GM18519 (cell line): ENCODE results near the gene CSF2.

ENCODE experiments used
- ATAC-seq: cut with Tn5 transposase; IDR thresholded peaks from one replicate; pipeline ENCODE4 v1.9.1; 2021; ENCODE audit warnings: mild to moderate bottlenecking, moderate library complexity; ENCODE audit not compliant: unreplicated experiment, low FRiP score

The CSF2 gene

DNA sequence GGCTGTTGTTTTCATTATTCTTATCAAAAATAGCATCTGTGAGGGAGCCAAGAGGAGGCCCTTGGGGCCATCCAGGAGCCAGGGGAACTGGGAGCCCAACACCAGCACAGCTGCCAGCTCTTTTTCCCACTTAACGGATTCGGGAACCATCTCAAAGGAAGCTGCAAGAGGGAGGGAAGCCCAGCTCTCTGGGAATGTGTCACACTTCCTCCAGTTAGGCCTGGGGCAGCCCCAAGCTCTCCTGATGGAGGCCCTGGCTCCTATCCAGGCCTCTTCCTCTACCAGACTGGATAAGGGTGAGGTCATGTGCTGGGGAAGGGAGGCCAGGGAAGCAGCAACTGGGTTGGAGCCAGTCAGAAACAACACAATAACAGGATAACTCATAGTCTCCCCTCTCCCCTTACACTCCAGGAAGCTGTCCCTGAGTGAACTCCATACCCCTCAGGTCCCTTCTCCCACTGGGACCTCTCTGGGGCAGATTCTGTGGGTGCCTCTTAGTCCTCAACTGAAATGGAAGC, 12.7 kb downstream of the CSF2 start:
- ATAC-seq, result no peak

DNA sequence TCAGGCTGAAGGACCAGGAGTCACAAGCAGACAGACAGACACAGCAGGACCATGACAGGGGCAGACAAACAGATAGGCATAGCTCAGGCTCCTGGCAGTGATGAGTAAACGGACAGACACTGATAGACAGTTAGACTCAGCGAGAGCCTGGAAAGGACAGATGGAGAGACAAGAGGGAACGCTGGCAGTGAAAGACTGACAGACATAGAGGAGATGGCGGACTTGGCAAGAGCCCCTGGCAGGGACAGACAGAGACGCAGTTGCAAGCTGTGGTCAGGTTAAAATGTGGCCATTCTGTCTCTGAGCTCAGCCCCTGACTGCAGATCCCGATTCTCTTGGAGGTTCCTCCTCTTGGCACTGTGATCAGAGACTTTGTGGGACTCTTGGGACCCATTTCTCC, 13.6 kb downstream of the CSF2 start:
- ATAC-seq, result no peak

DNA sequence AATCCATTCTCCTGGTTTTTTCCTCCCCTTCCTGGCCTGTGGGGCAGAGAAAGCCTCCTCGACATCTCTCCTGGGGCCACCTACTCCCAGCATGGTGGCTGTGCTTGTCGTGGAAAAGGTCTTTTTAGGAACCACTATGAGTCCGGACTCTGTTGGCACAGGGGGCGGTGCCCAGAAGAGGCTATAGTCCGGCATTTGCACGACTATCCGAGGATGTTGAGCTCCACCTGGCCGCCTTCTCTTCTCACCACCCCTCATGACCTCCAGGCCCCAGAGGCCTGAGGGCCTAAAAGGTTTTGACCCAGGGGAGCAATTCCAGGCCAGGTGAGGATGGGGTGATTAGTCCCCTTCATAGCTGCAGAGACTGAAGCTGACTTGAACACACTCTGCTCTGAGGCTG, 14.1 kb downstream of the CSF2 start:
- ATAC-seq, result no peak

DNA sequence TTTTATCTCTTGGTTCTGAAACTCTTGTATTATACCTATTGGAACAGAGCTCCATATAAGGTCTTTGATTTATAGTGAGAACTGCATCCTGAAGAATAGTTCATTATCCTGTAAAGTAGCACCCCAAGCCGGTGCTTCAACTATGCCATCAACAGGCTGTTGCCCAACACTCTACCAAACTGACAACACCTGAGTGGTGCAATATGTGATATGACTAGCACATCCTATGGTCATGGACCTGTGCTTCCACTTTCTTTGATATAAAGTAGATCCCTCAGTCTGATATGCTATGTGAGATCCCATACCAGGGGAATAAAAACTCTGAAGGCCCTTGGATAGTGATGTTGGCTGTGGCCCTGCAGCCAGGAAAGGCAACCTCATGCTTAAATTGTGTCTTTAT, 15.8 kb downstream of the CSF2 start:
- no peak for ATAC-seq

DNA sequence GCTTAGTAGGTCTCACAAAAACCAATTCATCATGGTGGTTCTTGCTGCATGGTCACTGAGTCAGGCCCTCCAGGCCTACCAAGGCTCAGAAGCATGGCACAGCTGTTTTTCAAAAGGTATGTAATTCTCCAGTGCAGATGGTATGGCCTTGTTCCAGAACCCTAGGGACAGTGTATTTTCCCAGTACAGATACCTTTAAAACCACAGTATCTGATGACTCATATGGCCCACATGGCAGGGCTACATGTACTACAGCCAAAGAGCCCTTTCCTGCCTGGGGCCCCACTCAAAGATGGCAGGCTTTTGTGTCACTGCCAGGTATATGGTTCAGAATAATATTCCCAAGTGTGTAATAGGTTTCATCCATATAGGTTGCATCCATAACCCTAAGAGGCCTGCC, 16.5 kb downstream of the CSF2 start:
- no peak for ATAC-seq

DNA sequence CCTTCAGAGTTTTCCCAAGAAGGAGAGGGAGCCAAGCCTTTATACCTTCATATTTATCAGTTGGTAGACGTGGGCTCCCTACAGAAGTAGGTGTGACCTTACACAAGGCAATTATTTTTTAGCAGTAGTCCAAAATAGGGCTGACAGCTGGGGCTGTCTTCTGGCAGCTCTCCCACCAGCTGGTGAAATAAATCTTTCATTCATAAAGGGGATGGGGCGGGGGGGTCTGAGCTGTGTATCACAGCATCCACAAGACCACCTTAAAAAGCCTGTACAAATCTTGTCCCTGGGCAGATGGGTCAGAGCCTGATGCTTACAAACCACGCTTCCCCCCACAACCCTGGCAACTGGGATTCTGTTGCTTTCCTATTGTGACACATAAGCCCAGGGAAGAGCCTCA, 19.7 kb downstream of the CSF2 start:
- no peak for ATAC-seq

DNA sequence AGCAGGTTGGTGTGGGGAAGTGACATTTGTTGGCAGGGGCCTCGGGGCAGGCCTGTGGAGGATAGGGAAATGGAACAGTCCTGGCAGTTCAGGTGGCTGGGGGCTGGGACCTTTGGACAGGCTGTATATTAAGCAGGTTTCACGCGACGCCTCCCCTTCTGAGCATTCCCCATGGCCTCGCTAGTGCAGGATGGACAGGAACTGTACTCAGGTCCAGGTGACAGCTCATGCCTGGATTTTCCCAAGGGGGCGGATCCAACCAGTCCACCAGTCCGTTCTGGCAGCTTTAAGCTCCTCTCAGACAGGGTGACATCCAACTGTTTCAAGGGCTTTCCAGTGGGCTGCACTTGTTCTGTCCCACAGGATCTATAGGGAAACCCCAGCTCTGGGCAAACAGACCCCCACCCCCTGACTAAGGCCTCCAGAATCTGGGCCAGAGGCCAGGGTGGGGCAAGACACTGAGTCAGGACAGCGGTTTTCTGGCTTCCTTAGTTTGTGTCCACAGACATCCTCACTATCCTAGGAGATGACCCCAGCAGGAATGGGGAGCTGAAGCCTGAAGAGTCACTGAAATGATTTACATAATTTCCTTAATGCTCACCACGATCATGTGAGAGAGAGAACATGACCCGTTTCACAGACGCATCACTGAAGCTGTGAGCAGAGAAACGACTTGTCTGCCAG, 20.9 kb downstream of the CSF2 start:
- ATAC-seq, result no peak

DNA sequence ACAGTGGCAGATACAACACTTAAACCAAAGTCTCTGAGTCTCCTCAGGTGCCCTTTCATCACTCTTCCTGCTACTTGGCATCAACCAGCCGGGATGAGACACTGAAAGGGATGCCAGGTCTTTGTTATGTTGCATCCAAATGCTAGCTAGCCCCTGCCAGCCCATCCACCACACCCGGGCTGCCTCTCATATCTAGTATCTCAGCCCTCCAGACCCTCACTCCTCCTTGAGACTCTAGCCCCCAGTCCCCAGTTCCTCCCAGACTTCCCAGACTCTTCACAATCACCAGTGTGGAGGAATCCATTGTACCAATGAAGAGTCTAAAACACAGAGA, 21.5 kb downstream of the CSF2 start:
- no peak for ATAC-seq

DNA sequence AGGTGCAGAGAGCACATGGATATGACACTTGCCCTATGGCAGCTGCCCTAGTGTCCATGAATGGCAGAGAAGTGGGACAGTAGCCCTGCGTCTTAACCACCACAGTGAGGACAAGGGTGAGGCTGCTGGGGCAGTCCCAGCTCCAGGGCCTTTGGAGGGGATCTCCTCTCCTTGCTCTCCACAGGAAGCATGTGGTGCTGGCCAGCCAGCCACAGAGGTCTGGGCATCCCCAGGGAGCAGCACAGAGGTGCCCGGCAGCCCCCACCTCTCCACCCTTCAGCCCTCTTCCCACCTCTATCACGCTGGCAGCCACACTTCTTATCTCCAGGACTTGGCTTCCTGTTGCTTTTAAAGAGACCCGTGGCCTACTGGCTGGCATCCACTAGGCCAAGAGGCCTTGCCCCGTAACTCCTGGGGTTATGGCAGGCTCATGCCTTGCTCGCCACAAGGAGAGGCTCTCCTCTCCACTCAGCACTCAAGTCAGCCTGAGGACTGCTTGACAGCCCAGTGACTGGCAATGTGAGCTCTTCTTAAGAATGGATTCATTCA, 21.9 kb downstream of the CSF2 start:
- no peak for ATAC-seq

DNA sequence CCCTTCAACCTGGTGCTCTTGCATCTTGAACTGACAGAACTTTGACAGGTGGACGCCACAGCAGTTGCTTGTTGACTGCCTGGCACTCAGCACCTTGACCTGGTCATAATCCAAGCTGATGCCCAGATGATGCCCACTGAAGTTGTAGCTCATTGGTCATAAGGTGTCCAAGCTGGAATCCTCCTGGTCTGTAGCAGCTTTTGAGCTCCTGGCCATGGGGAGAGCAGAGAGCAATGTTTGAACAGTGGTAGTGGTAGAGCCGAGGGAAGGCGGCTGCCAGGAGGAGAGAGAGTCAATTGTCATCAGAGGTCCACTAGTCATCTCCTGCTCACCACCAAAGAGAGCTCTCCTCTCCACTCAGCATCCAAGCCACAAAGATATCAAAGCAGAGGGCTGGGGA, 23.3 kb downstream of the CSF2 start:
- no peak for ATAC-seq

DNA sequence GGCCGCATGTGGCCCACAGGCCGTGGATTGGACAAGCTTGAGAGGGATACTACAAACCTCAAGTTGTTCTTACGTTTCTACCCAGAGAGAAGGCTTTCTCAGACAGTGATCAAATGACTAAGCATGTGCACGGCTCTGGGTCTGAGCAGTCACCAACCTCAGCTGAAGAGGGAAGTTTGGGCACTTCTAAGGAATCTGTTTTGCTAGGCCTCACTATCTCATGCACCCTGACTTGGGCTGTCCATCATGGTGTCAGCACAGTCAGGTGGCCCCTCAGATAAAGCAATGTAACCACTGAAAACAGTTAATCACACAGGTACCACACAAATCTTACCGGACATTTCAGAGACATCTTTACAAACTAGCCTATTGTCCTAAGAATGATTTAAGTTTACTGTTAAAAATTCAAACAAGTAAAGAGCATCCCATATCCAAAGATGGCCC, 24.6 kb downstream of the CSF2 start:
- ATAC-seq, result no peak

DNA sequence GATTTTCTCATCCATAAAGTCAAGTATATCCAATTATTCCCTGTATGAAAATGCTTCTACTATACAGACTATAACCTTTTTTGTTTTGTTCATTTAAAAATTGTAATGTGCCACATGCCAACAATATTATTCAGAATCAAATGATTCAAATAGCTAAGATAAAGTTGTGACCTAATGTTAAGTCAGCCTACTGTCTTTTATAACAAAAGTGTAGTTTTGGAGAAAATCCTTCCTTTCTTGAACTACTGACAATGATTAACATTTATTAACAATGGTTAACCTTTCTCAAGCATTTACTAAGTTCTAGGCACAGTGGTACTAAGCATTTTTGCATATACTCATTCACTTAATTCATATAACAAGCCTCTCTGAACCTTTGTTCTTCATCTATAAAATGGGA, 25.0 kb downstream of the CSF2 start:
- ATAC-seq, result no peak

DNA sequence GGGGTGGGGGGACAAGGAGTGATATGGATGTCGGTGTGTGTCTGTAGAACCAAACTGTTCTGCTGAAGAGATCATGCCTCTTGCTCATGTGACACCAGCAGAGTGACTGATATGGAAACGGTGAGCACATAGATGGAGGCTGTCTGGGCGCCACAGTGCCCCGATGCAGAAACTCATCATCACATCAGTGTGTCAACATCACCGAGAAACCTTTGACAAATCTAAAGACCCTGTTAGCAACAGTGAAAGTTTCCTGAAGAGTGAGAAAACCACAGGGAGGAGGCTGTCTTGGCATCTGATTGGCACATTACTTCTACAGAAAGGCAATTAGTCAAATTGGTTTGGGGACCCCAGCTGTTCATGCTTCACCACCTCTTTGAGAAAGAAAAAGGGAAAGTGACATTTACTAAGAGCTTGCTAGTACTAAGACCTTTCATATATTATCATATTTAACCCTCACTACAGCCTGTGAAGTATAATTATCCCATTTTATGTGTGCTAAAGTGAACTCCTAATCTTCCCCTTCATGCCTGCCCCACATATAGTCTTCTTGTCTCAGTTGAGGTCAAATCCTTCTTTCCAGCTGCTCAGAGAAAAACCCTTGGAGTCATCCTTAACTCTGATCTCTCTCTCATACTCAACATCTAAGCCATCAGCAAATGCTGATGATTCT, 25.6 kb downstream of the CSF2 start:
- ATAC-seq, result peak; percentile 41

DNA sequence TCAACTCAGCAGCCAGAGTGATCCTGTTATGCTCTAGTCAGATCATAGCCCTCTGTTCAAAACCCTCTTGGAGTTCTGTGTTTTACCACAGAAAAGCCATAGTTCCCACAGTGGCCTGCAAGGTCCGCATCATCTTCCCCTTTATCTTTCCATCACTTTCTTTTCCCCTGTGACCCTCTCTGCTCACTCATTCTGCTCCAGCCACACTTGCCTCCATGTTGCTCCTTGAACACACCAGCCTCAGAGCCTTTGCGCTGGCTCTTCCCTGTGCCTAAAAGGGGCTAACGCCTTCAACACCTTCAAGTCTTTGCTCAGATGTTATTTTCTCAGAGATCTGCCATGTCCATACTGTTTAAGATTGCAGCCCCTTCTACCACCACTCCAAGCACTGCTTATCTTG, 26.3 kb downstream of the CSF2 start:
- ATAC-seq, result no peak

DNA sequence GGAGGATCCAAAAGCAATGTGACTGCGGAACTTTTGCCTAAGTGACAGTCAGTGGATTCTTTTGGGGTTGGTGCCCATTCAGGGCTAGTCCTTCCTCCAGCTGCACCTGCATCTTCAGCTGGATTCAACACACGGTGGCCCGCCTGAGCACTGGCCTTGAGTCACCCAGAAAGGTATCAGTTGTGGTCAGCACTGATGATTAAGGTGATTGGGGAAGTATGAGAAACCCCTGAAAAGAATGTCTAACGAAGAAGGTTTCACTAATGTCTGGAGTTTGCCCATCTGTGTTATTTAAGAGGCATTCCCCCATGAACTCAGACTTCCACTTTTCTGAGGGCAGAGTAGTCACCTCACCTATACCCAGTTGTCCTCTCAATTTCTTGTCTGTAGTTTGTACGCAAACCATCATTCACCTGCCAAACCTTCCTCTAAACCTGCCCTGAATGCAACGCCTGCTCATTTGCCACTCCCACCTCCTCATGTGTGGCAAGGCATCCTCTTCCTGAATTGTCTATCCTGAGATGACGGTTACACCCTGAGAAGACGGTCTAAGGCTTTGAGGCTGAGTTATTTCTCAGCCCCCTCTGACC, 27.2 kb downstream of the CSF2 start:
- no peak for ATAC-seq

DNA sequence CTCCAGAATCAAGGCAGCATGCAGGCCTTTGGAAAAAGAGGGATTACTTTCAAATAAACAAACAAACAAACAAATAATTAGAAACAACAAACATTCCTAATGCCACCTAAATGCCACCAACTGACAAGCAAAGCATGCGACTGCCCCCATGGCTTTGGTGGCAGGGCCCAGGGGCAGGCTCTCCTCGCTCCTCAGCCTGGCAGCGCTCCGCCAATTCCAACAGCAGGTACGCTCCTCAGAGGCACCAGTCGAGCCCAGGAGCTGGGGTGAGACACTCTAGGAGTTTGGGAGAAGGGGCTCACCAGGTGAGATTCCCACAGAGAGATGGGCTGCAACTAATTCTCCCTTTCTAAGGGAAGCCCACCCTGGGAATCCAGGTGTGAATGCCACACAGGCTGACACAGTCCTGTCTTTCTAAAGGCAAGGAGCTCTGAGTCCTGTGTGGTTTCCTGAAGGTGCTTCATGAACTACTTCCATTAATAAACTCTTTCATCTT, 27.8 kb downstream of the CSF2 start:
- no peak for ATAC-seq

DNA sequence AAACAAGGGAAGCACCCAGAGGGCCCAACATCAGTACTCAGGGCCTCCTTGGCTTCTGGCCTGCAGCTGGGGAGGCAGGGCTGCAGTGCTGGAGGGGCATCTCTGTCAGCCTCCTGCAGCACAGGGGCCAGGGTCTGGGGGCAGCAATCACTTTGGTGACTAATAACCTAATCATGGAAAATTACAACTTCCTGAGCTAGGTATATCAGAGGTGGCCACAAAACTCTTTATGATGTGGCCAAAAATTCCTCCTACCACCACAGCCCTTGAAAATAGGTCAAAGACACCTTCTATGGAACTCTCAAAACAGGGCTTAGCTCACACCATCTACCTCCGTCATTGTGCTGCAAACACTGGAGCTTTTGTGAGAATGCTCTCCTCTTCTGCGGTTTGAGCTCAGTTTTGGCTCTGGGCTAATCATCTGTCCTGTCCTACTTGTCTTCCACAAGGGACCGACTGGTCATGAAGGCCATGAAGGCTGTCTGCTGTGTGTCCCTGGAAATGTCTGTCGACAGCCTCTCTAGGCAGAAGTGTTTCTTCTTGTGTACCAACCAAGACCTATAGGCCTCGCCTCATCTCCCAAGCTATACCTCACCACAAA, 28.6 kb downstream of the CSF2 start:
- no peak for ATAC-seq

DNA sequence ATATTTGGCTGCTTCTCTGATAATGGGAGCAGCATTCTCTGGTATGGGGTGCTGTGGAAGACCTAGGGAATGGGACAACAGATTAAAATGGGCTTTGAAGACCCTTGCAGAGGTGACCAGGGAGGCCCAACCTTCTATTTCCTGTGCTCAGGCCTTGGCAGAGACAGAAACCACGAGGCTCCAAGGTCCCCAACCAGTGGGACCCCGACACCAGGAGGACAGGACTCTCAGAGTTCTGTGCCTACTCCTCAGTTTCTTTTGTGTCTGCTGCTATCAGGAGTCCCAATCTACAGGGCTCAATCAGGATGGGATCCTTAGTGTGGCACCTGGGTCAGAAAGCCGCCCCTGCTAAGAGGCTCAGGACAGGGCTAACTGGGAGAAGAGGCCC, 29.3 kb downstream of the CSF2 start:
- no peak for ATAC-seq

DNA sequence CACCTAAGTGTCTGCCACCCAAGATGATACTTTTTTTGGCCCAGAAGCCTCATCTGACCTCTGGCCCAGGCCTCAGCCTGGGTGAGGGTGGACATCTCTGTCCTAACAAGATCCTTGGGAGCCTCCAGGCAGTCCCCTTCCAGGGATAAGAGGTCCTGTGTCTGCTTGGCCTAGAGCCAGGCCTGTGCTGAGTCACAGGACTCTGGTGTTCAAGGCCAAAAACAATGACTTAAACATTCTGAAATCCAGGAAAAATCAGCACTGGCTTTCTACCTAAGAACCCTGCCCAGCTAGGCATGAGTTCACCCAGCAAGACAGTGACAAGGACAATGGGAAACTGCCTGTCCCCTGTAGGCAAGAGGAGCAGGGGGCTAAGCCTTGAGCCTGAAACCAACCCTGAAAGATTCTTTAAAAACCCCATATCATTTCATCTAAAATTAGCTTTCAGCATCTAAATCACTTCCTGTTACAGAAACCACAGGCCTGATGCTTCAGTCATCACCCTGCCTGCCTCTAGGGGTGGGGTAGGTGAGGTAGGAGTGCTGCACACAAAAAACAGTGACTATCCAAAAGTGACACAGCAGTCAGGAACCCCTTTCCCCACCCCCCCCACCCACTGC, 29.9 kb downstream of the CSF2 start:
- ATAC-seq, result peak; percentile 63

DNA sequence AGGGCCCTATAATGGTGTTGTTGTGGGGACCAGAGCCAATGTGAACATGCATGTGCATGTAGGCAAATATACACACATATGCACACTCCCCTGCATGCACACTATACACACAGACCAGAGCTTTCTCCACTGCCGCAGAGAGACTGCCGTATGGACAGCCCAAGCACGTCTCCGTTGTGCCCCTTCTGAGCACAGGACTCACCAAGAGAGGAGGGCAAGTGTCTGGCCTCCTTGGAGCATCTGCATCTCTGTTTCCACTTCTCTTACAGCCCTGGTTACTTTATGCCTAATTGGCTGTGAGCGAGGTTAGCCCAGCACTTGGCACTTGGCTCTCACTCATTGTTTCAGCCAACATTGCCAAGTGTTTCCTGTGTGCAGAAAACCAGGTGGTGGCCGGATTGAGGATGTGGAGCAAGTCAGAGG, 30.4 kb downstream of the CSF2 start:
- peak; percentile 17 for ATAC-seq

DNA sequence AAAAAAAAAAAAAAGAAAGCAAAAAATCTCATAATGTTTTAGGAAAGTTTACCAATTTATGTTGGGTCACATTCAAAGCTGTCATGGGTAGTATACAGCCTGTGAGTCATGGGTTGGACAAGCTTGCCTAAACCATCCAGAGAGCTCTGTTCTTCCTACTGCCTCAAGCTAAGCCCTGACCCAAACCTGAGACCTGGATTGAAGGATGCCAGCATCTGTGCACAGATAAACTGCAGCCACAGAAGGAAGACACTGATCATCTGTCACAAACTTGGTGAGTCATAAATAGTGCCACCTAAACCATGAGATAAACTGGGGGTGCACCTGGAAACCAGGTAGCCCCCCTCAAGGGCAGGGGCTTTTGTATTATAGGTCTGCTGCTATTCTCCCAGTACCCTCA, 31.0 kb downstream of the CSF2 start:
- no peak for ATAC-seq
